ENCODE data around the gene CTPS1.

GRCh38 chr1:40932006-40932405 lies 47.5 kb upstream of the CTPS1 start:
- TF ChIP-seq EZH2 (IDR thresholded peaks at IDR 0.05; ENCODE audit: insufficient read depth, poor library complexity, severe bottlenecking) (no peak), EZH2phosphoT487 (IDR thresholded peaks at IDR 0.05; ENCODE audit: insufficient read depth, low read depth) (no peak)

Measured in GM23248 (cell line).